Endothelial cell of umbilical vein (primary cell): ENCODE measurements around the gene DCAF4.

Experiments
- EZH2 ChIP-seq: IDR thresholded peaks from 2 replicates; pipeline ENCODE4 v1.6.1; 2012; ENCODE audit warnings: borderline replicate concordance, low read depth, mild to moderate bottlenecking, moderate library complexity, low read length, inconsistent platforms; ENCODE audit not compliant: severe bottlenecking
- GATA2 ChIP-seq: IDR thresholded peaks from 2 replicates; pipeline ENCODE4 v1.7.0; 2011; ENCODE audit warnings: low read depth, mild to moderate bottlenecking, moderate library complexity, mixed read lengths, low read length; ENCODE audit not compliant: insufficient read length, insufficient read depth
- JUN ChIP-seq: IDR thresholded peaks from 2 replicates; pipeline ENCODE4 v1.6.1; 2011; ENCODE audit warnings: borderline replicate concordance, low read depth; ENCODE audit not compliant: insufficient read length, insufficient read depth
- MYC ChIP-seq: IDR thresholded peaks from one replicate; pipeline ENCODE4 v1.6.1; 2011; ENCODE audit warnings: mild to moderate bottlenecking, low read depth, low read length
- POLR2A ChIP-seq: IDR thresholded peaks from 2 replicates; pipeline ENCODE4 v1.6.1; 2012; ENCODE audit warnings: low read depth, mild to moderate bottlenecking, control low read depth, low read length
- POLR2AphosphoS5 ChIP-seq: IDR thresholded peaks from 2 replicates; pipeline ENCODE4 v1.6.1; 2012; ENCODE audit warnings: low read depth, mild to moderate bottlenecking, control low read depth, low read length, moderate library complexity; ENCODE audit not compliant: insufficient read depth
- TF ChIP-seq, protein P1 (sequence below): IDR thresholded peaks from 2 replicates; pipeline ENCODE4 v1.6.1; 2011; ENCODE audit not compliant: insufficient read depth, insufficient read length
- TF ChIP-seq, protein P2 (sequence below), 2 donors: IDR thresholded peaks; 1 replicate in 1 of 2; 2 replicates in 1 of 2; pipeline ENCODE4 v1.5.1; 2011; ENCODE audit warnings: low read length in 2 of 2, mild to moderate bottlenecking in 2 of 2, moderate library complexity in 2 of 2, control low read depth in 1 of 2, inconsistent platforms in 1 of 2, low read depth in 1 of 2; ENCODE audit not compliant: insufficient read depth in 1 of 2; ENCODE audit errors: extremely low read depth in 1 of 2

DNA sequence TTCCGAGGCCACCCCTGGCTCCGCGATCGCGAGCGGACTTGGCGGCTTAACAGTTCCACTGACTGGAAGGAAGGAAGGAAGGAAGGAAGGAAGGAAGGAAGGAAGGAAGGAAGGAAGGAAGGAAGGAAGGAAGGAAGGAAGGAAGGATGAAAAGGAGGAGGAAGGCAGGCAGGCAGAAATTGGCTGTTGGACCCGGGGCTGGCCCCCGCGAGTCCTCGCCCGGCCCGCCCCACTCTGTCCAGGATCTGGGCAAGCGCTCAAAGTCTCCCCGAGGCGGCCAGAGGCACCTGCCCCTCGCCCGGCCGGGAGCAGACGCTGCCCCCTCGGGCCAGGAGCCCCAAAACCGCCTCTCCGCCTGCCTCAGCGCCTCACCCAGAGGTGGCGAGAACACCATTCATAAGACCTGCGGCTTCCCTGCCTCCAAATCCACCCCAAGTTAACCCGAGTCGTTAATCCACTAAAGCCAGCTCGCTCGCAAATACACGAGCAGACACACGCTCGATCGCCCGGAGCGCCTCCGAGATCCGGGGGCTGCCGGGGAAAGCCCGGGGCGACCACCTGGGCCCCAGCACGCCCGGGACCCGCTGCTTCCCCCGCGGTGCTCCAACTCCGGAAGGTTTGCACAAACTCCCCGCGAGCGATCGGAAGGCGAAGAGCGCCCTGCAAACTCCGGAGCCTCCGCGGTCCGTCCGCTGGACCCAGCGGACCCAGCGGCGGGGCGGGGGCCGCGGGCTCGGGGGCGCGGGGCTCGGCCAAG, 33.2 kb upstream of the DCAF4 start:
- TF ChIP-seq, protein P1, sequence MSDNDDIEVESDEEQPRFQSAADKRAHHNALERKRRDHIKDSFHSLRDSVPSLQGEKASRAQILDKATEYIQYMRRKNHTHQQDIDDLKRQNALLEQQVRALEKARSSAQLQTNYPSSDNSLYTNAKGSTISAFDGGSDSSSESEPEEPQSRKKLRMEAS, result no peak
- TF ChIP-seq, protein P2, sequence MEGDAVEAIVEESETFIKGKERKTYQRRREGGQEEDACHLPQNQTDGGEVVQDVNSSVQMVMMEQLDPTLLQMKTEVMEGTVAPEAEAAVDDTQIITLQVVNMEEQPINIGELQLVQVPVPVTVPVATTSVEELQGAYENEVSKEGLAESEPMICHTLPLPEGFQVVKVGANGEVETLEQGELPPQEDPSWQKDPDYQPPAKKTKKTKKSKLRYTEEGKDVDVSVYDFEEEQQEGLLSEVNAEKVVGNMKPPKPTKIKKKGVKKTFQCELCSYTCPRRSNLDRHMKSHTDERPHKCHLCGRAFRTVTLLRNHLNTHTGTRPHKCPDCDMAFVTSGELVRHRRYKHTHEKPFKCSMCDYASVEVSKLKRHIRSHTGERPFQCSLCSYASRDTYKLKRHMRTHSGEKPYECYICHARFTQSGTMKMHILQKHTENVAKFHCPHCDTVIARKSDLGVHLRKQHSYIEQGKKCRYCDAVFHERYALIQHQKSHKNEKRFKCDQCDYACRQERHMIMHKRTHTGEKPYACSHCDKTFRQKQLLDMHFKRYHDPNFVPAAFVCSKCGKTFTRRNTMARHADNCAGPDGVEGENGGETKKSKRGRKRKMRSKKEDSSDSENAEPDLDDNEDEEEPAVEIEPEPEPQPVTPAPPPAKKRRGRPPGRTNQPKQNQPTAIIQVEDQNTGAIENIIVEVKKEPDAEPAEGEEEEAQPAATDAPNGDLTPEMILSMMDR (IDR thresholded peaks at IDR 0.05; ENCODE audit: extremely low read depth in 1 of 2, insufficient read depth in 1 of 2, low read depth in 1 of 2, low read length in 2 of 2), result no peak
- TF ChIP-seq POLR2A (no peak), POLR2AphosphoS5 (no peak), EZH2 (no peak), GATA2 (no peak), JUN (no peak), MYC (no peak)
